Activated naive CD8-positive, alpha-beta T cell treated with anti-CD3 and anti-CD28 coated beads, Interleukin-2, amount 10 ng/mL, durations not matched to agents 7 days and 5 days (primary cell): ENCODE measurements around the gene OR51B2. TPM values are rescaled to one million over a fixed set of nuclear protein-coding genes. Genes with fewer than 3 reads are reported as not detected.
"Not testable (repeated sequence)": the region's sequence is repeated elsewhere in the genome, so short reads cannot be mapped to it uniquely, and the experiment has no call there.

ENCODE experiments used
- ATAC-seq: fragments of 150-1000 bp; cut with Tn5 transposase; one replicate; pipeline ENCODE4 v1.10.0; 2021; ENCODE audit warnings: low read depth, moderate library complexity
- POLR2A ChIA-PET: fragments of 350-600 bp; sonication (Branson Sonifier 250); formaldehyde crosslinking; loops from one replicate; lab custom pipeline; 2021; ENCODE audit warnings: antibody characterized with exemption; lab: Charles Lee
- DNase-seq: peaks from one replicate; pipeline ENCODE4 v3.0.0; 2021
- H3K27ac Mint-ChIP-seq: one replicate; pipeline ENCODE4 v1.8.0; 2022; ENCODE audit warnings: mild to moderate bottlenecking, mixed read lengths
- H3K27me3 Mint-ChIP-seq: one replicate; pipeline ENCODE4 v1.8.0; 2022; ENCODE audit warnings: mild to moderate bottlenecking, moderate library complexity, mixed read lengths
- H3K36me3 Mint-ChIP-seq: one replicate; pipeline ENCODE4 v1.8.0; 2021; ENCODE audit warnings: mild to moderate bottlenecking, mixed read lengths
- H3K4me1 Mint-ChIP-seq: one replicate; pipeline ENCODE4 v1.8.0; 2021; ENCODE audit warnings: mixed read lengths
- H3K4me3 Mint-ChIP-seq: one replicate; pipeline ENCODE4 v1.8.0; 2022; ENCODE audit warnings: mild to moderate bottlenecking, moderate library complexity, mixed read lengths
- H3K9me3 Mint-ChIP-seq: one replicate; pipeline ENCODE4 v1.8.0; 2021; ENCODE audit warnings: mixed read lengths
- total RNA-seq, 2 experiments: library from RNA; stranded (reverse); gene quantifications; one replicate each; pipeline ENCODE4 v1.2.3, GENCODE V29; 2021

The OR51B2 gene
- not detected for total RNA-seq

DNA sequence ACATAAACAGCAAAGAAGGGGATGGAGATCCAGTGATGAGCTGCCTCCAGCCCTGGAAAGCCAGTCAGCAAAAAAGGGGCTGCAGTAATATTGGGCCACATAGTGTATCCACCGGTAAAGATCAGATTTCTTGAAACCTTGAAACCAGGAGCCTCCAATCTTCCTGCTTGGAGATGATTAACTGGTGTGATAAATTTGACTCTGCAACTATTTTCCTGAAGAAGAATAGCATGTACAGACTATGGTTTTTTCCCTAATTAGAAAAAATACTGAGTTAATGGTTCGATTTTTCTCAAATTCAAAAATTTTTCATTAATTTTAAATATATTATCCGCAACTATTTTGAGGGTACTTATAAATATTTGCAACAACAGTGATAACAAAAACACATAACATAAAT, at the start of gene OR51B2:
TSS of gene OR51B2 (minus strand) at position 101 of the 400 bp plus-strand sequence. CDS start at position 101, 0 bp downstream.
- Mint-ChIP-seq H3K36me3 (no peaks in the 10 kb centered on the region), H3K27ac (no peak within 1 kb of the TSS), H3K27me3 (peaks cover 2% of the 10 kb centered on the region), H3K4me3 (no peak within 1 kb of the TSS), H3K9me3 (no peaks in the 10 kb centered on the region), H3K4me1 (no peaks in the 10 kb centered on the region)
- ATAC-seq (no peak), DNase-seq (no peak)
- POLR2A ChIA-PET, result no interaction called here

DNA sequence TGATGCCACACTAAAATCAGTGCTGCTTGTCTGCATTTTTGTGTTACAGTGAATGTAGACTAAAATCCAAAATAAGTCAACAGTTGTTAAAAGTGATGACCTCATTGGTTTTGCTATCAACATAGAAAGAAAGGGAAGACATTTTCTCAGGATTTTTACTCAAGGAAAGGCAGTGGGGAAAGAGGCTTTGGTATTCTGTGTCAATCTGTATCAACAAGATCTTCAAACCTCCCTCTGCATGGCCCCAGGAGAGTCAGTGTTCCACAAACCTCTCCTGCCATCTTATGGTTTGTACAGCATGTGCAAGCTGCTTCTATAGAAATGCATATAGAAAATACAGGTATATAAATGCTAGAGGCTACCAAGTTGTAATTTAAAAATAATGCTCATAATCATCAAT, 45.7 kb upstream of the OR51B2 start:
- no peaks in the 10 kb centered on the region for H3K9me3 Mint-ChIP-seq
- no peaks in the 10 kb centered on the region for H3K36me3 Mint-ChIP-seq
- no peak overlapping the region for H3K4me3 Mint-ChIP-seq
- no peaks in the 10 kb centered on the region for H3K4me1 Mint-ChIP-seq
- POLR2A ChIA-PET, result no interaction called here
- H3K27ac Mint-ChIP-seq, result no peak overlapping the region
- peaks cover 4% of the 10 kb centered on the region for H3K27me3 Mint-ChIP-seq
- ATAC-seq, result no peak
- no peak for DNase-seq

- Mint-ChIP-seq H3K4me1 (no peaks in the 10 kb centered on the region), H3K27me3 (peaks cover 4% of the 10 kb centered on the region), H3K27ac (no peak overlapping the region), H3K9me3 (no peaks in the 10 kb centered on the region), H3K4me3 (no peak overlapping the region), H3K36me3 (no peaks in the 10 kb centered on the region)
- no peak for ATAC-seq
- no peak for DNase-seq
- POLR2A ChIA-PET, result no interaction called here
Measured at GRCh38 chr11:5368502-5369043, 44.5 kb upstream of the OR51B2 start.

- Mint-ChIP-seq H3K36me3 (no peaks in the 10 kb centered on the region), H3K4me1 (no peaks in the 10 kb centered on the region), H3K27me3 (peaks cover 4% of the 10 kb centered on the region), H3K27ac (no peak overlapping the region), H3K9me3 (no peaks in the 10 kb centered on the region), H3K4me3 (no peak overlapping the region)
- no peak for DNase-seq
- POLR2A ChIA-PET, result no interaction called here
- ATAC-seq, result no peak
Measured at GRCh38 chr11:5367448-5368074, 43.5 kb upstream of the OR51B2 start.

DNA sequence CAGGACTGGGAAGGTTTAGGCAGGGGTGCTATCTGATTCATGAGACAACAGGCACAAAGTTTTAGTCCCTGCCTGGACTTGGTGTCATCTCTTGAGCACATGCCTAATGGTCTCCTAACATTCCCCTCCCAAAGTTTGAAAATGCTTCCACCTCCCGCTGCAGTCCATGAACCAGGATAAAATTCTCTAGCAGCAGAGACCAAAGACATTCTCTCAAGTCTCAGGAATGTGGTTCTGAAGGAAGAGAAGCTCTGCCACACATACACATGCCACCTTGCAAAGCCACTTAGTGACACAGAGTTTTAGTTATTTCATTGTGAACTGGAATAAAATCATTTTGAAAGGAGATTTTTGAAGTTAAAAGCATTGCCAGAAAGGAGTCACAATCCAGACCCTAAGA, 42.8 kb upstream of the OR51B2 start:
- no peaks in the 10 kb centered on the region for H3K4me1 Mint-ChIP-seq
- POLR2A ChIA-PET, result no interaction called here
- ATAC-seq, result no peak
- peaks cover 2% of the 10 kb centered on the region for H3K27me3 Mint-ChIP-seq
- H3K4me3 Mint-ChIP-seq, result no peak overlapping the region
- H3K9me3 Mint-ChIP-seq, result no peaks in the 10 kb centered on the region
- H3K36me3 Mint-ChIP-seq, result no peaks in the 10 kb centered on the region
- no peak overlapping the region for H3K27ac Mint-ChIP-seq
- DNase-seq, result no peak

DNA sequence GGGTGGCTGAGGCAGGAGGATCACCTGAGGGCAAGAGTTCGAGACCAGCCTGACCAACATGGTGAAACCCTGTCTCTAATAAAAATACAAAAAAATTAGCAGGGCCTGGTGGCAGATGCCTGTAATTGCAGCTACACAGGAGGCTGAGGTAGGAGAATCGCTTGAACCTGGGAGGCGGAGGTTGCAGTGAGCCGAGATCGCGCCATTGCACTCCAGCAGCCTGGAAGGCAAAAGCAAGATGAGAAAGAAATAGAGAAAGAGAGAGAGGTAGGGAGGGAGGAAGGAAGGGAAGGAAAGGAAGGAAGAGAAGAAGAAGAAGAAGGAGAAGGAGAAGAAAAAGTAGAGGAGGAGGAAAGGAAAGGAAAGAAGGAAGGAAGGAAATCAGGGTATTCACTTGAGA, 42.3 kb upstream of the OR51B2 start:
- H3K4me3 Mint-ChIP-seq, H3K27me3 Mint-ChIP-seq, H3K9me3 Mint-ChIP-seq, ATAC-seq, H3K27ac Mint-ChIP-seq, H3K4me1 Mint-ChIP-seq, DNase-seq, POLR2A ChIA-PET, H3K36me3 Mint-ChIP-seq: not testable (repeated sequence)

- Mint-ChIP-seq H3K4me3 (no peak overlapping the region), H3K36me3 (no peaks in the 10 kb centered on the region), H3K9me3 (no peaks in the 10 kb centered on the region), H3K4me1 (no peaks in the 10 kb centered on the region), H3K27me3 (no peaks in the 10 kb centered on the region), H3K27ac (no peak overlapping the region)
- no peak for ATAC-seq
- no peak for DNase-seq
- POLR2A ChIA-PET, result no interaction called here
Measured at GRCh38 chr11:5364214-5364613, 40.1 kb upstream of the OR51B2 start.

- ATAC-seq, result no peak
- H3K36me3 Mint-ChIP-seq, result no peaks in the 10 kb centered on the region
- H3K4me1 Mint-ChIP-seq, result no peaks in the 10 kb centered on the region
Measured at GRCh38 chr11:5363679-5364078, 39.6 kb upstream of the OR51B2 start.

DNA sequence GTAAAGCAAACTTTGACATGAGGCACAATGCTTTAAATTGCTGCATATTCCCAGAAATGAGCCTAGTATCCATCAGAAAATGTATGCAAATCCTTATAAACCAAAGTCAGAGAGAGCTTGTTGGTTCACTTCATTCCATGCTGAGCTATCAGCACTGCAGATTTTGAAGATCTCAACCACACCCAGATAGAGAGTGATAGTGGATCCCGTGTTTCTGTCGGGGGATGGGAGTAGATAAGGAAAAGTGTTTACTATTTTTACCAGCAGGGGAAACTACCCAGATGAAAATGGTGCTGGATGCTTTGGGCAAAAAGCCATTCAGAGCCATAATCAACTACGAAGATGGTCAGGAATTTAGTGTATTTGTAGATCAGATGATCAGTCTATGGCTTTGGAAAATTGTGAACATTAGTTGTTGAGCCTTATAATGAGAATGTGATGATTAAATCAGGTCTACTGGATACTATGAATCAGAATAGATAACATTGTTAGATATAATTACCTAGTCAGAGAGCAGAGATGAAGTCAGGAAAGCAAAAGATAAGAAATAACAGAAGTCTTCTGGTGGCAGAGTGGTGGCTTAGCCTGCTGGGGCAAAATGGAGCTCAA, 38.0 kb upstream of the OR51B2 start:
- H3K27ac Mint-ChIP-seq, result no peak overlapping the region
- H3K4me1 Mint-ChIP-seq, result no peaks in the 10 kb centered on the region
- no peak overlapping the region for H3K4me3 Mint-ChIP-seq
- ATAC-seq (no peak), DNase-seq (no peak)
- H3K9me3 Mint-ChIP-seq, result no peaks in the 10 kb centered on the region
- POLR2A ChIA-PET, result no interaction called here
- no peaks in the 10 kb centered on the region for H3K27me3 Mint-ChIP-seq
- H3K36me3 Mint-ChIP-seq, result no peaks in the 10 kb centered on the region

More at GRCh38 chr11:5363679-5364078, 39.6 kb upstream of the OR51B2 start:
- no peak for DNase-seq
- no peak overlapping the region for H3K4me3 Mint-ChIP-seq
- H3K27ac Mint-ChIP-seq, result no peak overlapping the region
- H3K9me3 Mint-ChIP-seq, result no peaks in the 10 kb centered on the region
- no peaks in the 10 kb centered on the region for H3K27me3 Mint-ChIP-seq
- POLR2A ChIA-PET, result no interaction called here

GRCh38 chr11:5356031-5356430, 31.9 kb upstream of the OR51B2 start:
- POLR2A ChIA-PET, result not testable (repeated sequence)

GRCh38 chr11:5351208-5351607, 27.1 kb upstream of the OR51B2 start, which contains the start of gene OR51B6:
TSS of gene OR51B6 (plus strand) at chr11:5351508. CDS start at chr11:5351508, 0 bp downstream.
- ATAC-seq (no peak), DNase-seq (no peak)
- H3K4me1 Mint-ChIP-seq, result no peaks in the 10 kb centered on the region
- POLR2A ChIA-PET, result no interaction called here
- H3K4me3 Mint-ChIP-seq, result no peak within 1 kb of the TSS
- no peaks in the 10 kb centered on the region for H3K9me3 Mint-ChIP-seq
- H3K36me3 Mint-ChIP-seq, result no peaks in the 10 kb centered on the region
- no peak within 1 kb of the TSS for H3K27ac Mint-ChIP-seq
- peaks cover 9% of the 10 kb centered on the region for H3K27me3 Mint-ChIP-seq

More at GRCh38 chr11:5356031-5356430, 31.9 kb upstream of the OR51B2 start:
- not testable (repeated sequence) for H3K9me3 Mint-ChIP-seq, H3K27me3 Mint-ChIP-seq, H3K36me3 Mint-ChIP-seq, H3K4me3 Mint-ChIP-seq, H3K4me1 Mint-ChIP-seq, H3K27ac Mint-ChIP-seq, DNase-seq, ATAC-seq

GRCh38 chr11:5349550-5349949, 25.5 kb upstream of the OR51B2 start:
- DNase-seq (no peak), ATAC-seq (no peak)
- POLR2A ChIA-PET, result no interaction called here
- Mint-ChIP-seq H3K36me3 (no peaks in the 10 kb centered on the region), H3K4me1 (no peaks in the 10 kb centered on the region), H3K27ac (no peak overlapping the region), H3K9me3 (no peaks in the 10 kb centered on the region), H3K4me3 (no peak overlapping the region), H3K27me3 (peaks cover 9% of the 10 kb centered on the region)

DNA sequence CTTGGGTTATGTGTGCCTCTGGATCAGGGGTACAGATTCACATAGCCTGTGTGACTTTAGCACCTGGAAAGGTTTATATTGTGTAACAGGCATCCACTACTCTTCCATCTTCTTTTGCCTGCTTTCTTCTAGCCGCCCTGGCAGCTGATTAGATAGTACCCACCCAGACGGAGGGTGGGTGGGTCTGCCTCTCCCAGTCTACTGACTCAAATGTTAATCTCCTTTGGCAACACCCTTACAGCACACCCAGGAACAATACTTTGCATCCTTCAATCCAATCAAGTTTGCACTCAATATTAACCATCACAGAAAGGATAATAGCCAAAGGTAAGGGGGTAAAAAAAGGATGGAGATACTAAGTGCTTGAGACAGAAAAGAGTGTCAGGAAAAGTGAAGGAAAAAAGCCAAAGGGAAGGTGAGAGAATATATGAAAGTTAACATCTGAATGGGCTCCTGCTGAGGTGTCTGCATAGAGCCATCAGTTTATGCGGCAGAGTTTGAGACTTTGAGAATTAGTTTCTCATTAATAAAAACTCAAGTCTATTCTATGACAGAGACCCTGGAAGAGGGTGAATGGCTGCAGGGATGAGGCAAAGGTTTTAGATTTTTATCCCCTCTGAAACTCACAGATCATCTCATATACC, 24.6 kb upstream of the OR51B2 start:
- Mint-ChIP-seq H3K4me3 (no peak overlapping the region), H3K4me1 (no peaks in the 10 kb centered on the region), H3K27me3 (peaks cover 9% of the 10 kb centered on the region), H3K9me3 (no peaks in the 10 kb centered on the region), H3K27ac (no peak overlapping the region), H3K36me3 (no peaks in the 10 kb centered on the region)
- ATAC-seq, result no peak
- POLR2A ChIA-PET, result no interaction called here
- DNase-seq, result no peak

DNA sequence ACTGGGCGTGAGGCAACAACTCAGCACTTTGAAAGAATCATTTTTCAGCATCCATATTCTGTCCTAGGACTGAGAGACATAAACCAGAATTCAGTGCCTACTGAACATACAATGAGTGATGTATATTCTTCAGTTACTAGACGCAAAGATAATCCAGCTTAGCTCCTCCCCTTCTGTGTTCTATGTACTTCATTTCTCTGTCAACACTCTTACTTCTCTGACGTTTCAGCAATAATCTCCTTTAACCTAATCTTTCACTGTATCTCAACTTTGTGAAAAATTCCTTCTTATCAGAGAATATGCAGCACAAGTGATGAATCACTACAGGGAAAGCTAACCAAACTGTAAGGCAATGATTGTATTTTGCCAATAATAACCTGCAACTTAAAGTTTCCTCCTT, 21.7 kb upstream of the OR51B2 start:
- no peak for DNase-seq
- POLR2A ChIA-PET, result no interaction called here
- Mint-ChIP-seq H3K9me3 (no peaks in the 10 kb centered on the region), H3K27me3 (peaks cover 6% of the 10 kb centered on the region), H3K4me3 (no peak overlapping the region), H3K36me3 (no peaks in the 10 kb centered on the region), H3K4me1 (no peaks in the 10 kb centered on the region), H3K27ac (no peak overlapping the region)
- no peak for ATAC-seq
